GM18526 (cell line): ENCODE data around the gene FAM131A.

Experiments used
- POLR2A ChIP-seq: IDR thresholded peaks from 3 replicates; pipeline ENCODE4 v1.6.1; 2011; ENCODE audit not compliant: insufficient read length; ENCODE audit errors: extremely low read depth

Gene FAM131A

DNA sequence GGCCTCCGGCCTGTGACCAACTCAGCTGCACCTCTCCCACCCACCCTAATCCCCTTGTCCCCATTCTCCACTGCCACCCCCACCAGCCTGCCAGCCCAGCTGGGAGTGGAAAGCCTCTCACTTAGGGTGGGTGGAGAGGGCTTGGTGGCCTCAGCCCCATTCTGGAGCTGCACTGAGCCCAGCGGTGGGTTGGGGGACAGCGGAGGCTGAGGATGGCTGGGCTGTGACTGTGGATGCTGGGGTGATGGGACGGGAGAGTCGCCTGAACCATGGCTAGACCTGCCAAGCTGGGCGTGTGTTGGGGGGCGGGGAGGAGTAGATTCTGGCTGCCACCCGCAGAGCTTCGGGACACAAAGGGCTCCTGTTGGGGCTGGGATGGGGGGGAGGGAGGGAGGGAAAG lies 22.2 kb downstream of the FAM131A start:
- no peak for TF ChIP-seq POLR2A

DNA sequence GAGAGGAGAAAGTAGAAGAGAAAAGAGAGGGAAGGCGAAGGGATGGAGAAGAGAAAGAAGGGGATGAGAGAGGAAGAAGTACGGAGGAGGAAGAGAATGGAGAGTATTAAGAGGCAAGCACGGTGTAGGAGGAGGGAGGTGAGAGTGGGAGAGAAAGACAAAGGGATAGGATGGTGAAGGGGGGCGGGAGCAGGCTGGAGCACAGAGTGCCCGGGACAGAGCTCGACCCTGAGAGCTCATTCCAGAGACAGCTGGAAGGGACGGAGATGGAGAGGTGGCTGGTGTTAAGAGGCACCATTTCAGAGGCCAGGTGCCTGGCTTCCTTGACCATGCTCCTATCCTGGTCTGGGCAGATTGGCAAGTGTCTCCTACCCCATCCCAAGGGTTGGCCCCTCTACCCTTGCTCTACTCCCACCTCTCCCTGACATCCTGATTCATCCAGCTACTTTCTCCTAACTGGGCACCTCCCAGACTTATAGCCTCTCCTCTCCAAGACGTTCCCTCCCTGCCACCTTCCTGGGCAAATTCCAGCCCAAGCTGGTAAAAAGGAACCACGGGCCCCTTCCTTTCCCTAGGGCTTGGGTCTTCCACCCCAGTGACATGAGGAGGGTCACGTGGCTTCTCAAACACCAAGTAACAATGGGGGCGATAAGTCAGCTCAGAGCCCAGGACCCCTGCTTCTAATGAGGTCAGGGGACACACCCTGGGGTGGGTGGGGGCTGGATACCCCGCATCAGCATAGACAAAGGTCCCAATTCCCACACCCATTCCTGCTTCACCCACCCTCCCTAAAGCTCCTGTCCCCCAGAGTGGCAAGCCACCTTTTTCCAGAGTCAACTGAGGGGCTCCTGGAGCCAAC lies 22.9 kb downstream of the FAM131A start:
- no peak for TF ChIP-seq POLR2A

DNA sequence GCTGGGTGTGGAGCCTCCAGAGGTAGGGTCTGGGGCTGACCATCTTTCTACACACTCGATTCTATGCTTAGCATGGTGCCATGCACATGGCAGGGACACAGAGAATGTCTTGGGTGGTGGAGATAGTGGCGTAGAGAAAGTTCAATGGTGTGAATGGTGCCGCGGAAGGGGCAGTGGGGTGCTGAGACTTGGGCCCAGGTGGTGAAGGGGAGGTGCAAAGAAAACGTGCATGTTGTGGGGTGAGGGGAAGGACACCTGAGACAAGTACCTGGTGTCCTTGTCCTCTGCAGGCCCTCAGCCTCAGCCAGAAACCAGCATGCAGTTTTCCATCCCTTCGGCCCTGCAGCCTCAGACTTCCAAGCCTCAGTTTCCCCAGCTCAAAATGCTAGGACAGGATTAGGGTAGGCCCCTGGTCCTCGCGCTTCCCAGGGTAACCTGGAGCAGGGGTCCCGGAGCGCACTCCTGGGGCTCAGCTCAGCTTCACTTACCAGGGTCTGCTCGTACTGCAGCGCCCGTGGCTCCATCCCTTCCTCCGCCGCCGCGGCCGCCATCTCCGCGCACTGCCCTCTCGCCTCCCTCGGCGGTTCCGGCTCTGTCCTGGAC lies 23.6 kb downstream of the FAM131A start:
- no peak for TF ChIP-seq POLR2A

DNA sequence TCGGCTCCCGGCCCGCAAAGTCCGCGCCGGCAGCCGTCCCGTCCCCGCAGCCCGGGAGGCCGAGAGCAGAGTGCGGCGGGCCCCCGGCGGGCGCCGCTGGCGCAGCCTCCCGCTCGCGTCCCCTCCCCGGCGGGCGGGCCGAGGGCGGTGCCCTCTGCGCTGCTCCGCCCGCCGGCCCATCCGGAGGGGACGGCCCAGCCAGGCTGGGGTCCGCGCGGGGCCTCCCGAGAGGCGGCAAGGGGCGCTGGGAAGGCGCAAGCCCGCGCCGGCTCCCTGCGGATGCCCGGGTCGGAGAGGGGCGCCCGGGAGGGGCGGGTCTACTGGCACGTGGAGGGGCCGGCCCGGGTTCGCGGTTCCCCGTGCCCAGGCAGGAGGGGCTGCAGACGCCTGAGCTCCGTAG lies 24.1 kb downstream of the FAM131A start, which contains the start of the genes CLCN2 and POLR2H:
TSS of gene CLCN2 (minus strand) at position 74 of the 400 bp plus-strand sequence. CDS start 126 bp downstream, outside the sequence.
TSS of gene POLR2H (plus strand) at position 179 of the 400 bp plus-strand sequence. CDS start 1,783 bp downstream, outside the sequence.
- peak; percentile 30 for TF ChIP-seq POLR2A

DNA sequence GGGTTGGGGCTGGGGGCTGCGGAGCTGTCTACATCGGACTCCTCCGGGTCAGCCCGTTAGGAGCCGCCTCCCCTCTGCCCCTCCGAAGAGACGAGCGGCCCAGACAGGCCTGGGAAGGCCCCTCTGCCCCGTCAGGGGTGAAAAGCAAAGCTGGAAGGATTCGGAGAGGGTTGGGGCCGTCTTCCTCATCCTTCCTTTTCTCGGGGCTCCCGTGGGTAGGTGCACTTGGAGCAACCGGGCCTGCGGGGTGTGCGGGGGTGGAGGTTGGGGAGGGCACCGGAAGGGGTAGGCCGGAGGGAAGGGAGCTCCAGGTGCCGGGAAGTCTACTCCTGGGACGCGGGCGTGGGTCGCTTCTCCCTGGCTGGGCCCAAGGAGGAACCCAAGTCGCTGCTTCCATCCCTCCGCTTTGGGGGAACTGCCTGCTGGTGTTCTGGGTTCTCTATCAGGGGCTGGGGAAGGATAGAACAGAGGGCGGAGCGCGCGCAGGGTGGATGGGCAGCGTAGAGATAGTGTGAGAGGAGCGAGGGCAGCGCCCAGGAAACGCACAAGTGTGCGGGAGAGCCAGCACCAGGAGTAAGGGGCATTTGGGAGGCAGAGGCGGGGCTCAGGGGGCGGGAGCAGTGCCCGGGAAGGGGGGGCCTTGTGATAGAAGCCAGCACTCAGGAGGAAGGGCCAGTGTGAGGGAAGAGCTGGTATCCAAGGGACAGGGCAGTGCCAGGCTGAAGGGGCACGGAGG lies 24.7 kb downstream of the FAM131A start:
- TF ChIP-seq POLR2A, result peak; percentile 21

DNA sequence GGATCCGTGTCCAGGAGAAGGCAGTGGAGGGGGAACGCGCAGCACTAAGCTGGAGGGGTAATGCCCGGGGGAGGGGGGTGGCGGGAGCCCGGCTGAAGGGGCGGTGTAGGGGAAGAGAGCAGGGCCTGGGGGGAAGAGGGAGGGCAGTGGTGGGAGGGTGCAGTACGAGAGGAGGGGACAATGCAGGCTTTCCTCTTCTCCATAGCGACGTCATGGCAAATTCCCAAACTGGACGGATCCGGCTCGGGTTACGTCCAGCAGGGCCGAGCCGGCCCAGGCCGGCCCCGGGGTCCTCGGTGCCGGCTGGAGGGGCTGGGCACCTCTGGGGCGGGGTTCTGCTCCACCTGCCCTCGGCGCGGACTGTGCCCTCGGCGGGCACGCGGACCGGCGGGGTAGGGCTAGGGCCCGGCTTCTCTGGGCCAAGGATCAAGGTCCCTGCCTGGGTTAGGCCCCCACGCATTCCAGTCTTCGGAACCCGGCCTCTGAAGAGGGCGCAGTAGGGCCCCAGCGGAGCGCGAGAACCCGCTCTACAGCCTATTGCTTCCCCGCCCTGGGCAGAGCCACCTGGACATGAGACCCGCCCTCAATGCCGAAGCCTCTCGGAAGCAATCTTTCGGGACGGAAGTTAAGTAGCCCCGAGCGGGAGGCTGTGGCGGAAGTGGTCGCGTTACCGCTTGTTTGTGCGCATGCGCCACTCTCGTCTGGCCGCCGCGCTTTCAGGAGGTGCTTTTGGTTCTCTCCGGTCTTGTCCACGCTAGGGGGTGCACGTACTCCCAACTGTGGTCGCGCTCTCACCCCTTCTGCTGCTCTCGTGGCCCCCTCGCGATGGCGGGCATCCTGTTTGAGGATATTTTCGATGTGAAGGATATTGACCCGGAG lies 25.5 kb downstream of the FAM131A start:
- TF ChIP-seq POLR2A, result peak; percentile 74

DNA sequence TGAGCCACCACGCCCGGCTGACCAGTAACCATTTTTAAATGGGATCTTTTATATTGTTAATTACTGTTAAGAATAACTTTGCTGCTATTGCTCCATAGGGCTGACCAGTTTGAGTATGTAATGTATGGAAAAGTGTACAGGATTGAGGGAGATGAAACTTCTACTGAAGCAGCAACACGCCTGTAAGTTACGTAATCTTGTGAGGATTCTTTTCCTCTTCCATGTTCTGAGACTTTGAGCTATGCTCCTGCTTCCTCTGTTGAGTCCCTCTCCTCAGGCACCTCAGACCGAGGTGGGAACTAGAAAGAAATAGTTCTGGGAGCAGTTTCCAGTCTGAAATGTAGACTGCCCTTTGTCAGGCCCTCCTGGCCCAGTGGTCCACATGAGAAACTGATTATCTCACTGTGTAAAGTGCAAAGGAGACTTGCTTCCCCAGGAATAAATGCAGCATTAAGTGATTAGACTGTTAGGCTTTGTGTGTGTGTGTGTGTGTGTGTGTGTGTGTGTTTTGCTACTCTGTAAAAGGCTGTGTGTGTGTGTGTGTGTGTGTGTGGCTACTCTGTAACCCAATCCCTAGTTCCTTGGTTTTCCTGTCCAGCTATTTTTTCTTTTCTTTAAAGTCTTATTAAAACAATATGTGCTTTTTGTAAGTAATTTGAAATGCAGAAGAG lies 29.4 kb downstream of the FAM131A start:
- no peak for TF ChIP-seq POLR2A

DNA sequence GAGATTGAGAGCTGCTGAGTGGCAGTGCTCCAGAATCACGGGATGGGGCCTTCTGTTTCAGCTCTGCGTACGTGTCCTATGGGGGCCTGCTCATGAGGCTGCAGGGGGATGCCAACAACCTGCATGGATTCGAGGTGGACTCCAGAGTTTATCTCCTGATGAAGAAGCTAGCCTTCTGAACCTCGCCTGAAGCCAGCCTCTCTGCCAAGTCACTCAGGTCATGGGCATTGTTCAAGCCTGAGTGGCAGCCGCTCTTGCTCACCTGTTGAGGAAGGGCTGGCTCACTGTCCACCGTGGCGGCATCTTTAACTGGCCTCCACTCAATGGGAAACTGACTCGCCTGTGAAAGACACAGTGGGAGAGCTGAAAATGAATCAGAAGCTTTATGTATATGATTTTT lies 30.7 kb downstream of the FAM131A start:
- no peak for TF ChIP-seq POLR2A

DNA sequence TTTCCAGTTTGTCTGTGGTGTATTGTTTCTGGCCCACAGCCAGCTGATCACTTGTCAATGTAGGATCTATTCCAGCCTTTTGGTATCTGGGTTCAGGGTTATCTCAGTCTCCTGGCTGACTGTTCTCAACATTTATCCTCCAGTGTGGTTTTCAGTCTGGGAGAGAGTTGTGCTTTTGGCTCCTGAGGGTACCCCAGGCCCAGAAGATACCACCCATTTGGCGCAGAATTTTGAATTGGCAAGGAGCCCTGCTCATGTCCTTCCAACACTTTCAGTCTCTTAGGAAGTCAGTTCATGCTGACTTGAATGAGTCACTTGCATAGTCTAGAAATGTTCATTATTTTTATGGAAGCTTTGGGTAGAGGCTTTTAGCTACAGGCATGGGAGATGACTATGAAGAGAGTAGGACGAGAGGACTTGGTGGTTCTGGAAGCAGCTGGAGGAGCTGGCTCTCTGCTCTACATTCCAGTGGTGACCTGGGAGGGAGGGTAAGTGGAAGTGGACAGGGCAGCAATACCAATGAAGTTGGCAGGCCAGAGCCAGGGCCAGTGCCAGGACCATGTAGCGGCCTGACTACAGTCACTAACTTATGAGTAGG lies 31.3 kb downstream of the FAM131A start:
- no peak for TF ChIP-seq POLR2A

DNA sequence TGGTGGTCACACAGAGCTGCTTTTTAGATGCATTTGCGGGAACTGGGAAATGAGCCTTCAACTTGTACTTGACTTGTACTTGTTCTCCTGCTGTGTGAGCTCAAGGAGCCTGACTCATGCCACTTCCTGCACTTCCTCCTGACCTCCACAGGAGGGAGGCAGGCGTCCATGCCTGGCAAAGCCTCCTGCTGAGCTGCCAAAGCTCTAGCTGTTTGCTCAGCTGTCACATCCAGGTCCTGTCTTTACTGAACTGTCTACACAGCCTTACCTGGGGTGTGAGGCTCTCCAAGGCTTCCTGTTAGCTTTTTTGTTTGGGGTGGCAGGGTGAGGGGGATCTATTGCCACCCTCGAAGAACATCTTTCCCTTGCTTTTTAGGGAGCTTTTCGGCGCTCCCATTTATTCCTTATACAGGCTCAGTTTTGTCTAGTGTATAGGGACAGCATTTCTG lies 34.2 kb downstream of the FAM131A start:
- TF ChIP-seq POLR2A, result no peak

DNA sequence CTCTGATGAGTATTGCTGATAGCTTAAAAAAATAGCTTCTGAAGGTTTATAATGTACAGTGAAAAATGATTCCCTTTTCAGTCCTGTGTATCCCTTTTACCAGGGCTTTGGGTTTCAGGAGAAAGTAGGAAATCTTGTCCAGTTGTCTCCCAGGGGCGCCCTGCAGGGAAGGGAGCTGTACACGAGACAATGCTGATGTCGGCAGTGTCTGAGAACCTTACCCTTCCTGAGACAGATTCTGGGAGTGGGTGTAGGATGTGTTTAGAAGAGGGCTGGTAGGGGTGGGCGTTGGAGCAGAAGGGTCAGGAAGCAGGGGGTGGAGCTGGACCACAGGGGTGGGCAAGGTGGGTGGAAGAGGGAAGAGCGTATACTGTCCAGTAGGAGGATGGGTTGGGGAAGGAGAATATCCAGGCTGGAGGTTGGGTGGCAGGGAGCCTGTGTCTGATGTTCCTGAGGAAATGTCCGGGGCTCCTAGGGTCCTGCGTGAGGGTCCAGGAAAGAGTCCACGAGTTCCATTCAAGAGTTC lies 35.0 kb downstream of the FAM131A start:
- TF ChIP-seq POLR2A, result no peak

DNA sequence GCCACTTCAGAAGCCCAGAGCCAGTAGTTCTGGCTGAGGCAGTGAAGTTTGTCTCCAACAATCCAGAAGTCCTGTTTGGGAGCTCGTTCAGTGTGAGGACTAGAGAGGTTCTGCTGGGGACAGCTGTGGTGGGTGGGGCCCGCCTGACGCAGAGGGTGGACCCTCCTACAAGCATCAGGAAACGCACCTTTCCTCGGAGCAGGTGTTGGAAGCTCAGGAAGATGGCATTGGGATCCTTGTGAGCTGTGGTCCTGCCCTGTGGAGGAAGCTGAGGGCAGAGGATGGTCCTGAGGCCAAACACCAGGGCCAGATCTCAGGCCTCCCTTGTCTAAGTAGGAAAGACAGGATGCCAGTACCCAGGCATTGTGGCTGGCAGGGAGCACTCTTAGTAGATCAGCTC lies 35.5 kb downstream of the FAM131A start:
- no peak for TF ChIP-seq POLR2A

DNA sequence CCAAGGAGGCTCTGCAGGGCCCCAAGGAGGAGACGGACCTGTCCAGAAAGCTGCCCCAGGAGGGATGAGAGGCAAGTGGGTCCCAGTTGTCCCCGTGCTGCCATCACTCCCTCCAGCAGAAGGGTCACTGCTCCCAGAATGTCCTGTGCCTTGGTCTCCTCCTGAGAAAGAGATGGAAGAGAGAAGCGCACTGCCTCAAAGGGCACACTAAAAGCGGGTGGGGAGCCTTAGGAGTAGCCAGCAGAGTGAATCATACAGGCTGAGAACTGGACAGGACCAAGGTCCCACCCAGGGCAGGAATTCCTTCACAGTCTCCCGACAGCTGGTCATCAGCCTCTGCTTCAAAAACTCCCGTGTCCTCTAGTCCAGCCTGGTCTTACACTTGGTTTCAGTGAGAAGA lies 36.0 kb downstream of the FAM131A start:
- TF ChIP-seq POLR2A, result no peak
